ENCODE measurements around the gene CAPN10. TPM values are rescaled to one million over a fixed set of nuclear protein-coding genes. Genes with fewer than 3 reads are reported as not detected.

Gene CAPN10
- total RNA-seq, 1 experiment from 2014 or later: 47.4 TPM

GRCh38 chr2:240597419-240598181 lies 11.1 kb downstream of the CAPN10 start:
- Histone ChIP-seq H3K9me3 (ENCODE audit: control insufficient read depth, low read depth, low read length) (no peaks in the 10 kb centered on the region), H2BK15ac (ENCODE audit: low read depth, low read length) (no peak overlapping the region), H3K4me2 (ENCODE audit: insufficient read depth, insufficient read length, low read length) (no peak overlapping the region), H3T11ph (ENCODE audit: low read length) (no peak overlapping the region), H3K79me1 (ENCODE audit: insufficient read depth, low read depth, low read length, poor library complexity, severe bottlenecking) (no peaks in the 10 kb centered on the region), H4K5ac (ENCODE audit: insufficient read length, low read depth, low read length) (no peak overlapping the region), H3K23me2 (ENCODE audit: insufficient read length, low read depth, low read length, poor library complexity, severe bottlenecking) (no peaks in the 10 kb centered on the region), H3K23ac (ENCODE audit: insufficient read length, low read depth, low read length) (no peak overlapping the region), H4K8ac (replicated peaks; ENCODE audit: insufficient read length, low read depth, low read length) (no peak overlapping the region), H3K27me3 (ENCODE audit: insufficient read depth, low read length) (no peaks in the 10 kb centered on the region), H4K20me1 (ENCODE audit: control insufficient read depth, insufficient read depth, insufficient read length) (no peaks in the 10 kb centered on the region), H2AFZ (ENCODE audit: low read length) (no peak overlapping the region), H2BK12ac (ENCODE audit: insufficient read length, low read depth, low read length) (no peak overlapping the region), H3K56ac (ENCODE audit: insufficient read length, low read depth, low read length) (no peak overlapping the region), H3K4ac (ENCODE audit: low read depth, low read length) (no peak overlapping the region), H2BK5ac (ENCODE audit: insufficient read length, low read length) (no peak overlapping the region), H3K4me1 (ENCODE audit: insufficient read depth, low read length) (no peaks in the 10 kb centered on the region), H3K27ac (ENCODE audit: insufficient read length, low read depth, low read length) (no peak overlapping the region), H3K9ac (ENCODE audit: extremely low read depth, insufficient read length, low read length) (no peak overlapping the region), H3K18ac (ENCODE audit: insufficient read length, low read depth, low read length) (no peak overlapping the region), H2BK120ac (ENCODE audit: low read depth, low read length, poor library complexity, severe bottlenecking) (no peak overlapping the region), H4K91ac (ENCODE audit: insufficient read length, low read depth, low read length) (no peak overlapping the region), H2AK5ac (ENCODE audit: insufficient read length, low read length) (no peak overlapping the region), H3K79me2 (ENCODE audit: insufficient read depth, low read length) (no peaks in the 10 kb centered on the region), H3K14ac (ENCODE audit: insufficient read depth, low read length) (no peak overlapping the region), H2BK20ac (ENCODE audit: low read depth, low read length, poor library complexity, severe bottlenecking) (no peak overlapping the region)
- WGBS (ENCODE audit: extremely low coverage, insufficient read length, low lambda C conversion rate): no CpG with 5 or more reads among the region's 22 CpGs
- H3K27me3 Mint-ChIP-seq (ENCODE audit: low read depth): no peaks in the 10 kb centered on the region
- no peak overlapping the region for H3K27ac Mint-ChIP-seq
- peaks cover 2 to 13% (median 2%) of the 10 kb centered on the region in 3 experiments; a peak in 6 of 7 replicates for H3K36me3 Mint-ChIP-seq (ENCODE audit: insufficient read depth in 1 of 3, low read depth in 3 of 3)
- H3K4me3 Mint-ChIP-seq: no peak overlapping the region
- H3K4me1 Mint-ChIP-seq: no peaks in the 10 kb centered on the region
- H3K9me3 Mint-ChIP-seq: no peaks in the 10 kb centered on the region
- no peak for DNase-seq
- no peak for TF ChIP-seq CTCF (conservative IDR thresholded peaks at IDR 0.05)
